ENCODE results near the gene MIER2.

The MIER2 gene

GRCh38 chr19:378706-379105, 34.1 kb upstream of the MIER2 start:
- DNase-seq (ENCODE audit: low spot score) = no peak

- DNase-seq (ENCODE audit: low spot score) = no peak
These were observed 33.4 kb upstream of the MIER2 start for GRCh38 chr19:377801-378581.

- no peak for DNase-seq (ENCODE audit: low spot score)
These were observed 31.5 kb upstream of the MIER2 start for GRCh38 chr19:376111-376470.

- no peak for DNase-seq (ENCODE audit: low spot score)
These were observed 31.0 kb upstream of the MIER2 start for GRCh38 chr19:375395-376110.

- DNase-seq (ENCODE audit: low spot score) = no peak
These were observed 30.3 kb upstream of the MIER2 start for GRCh38 chr19:374886-375235.

- no peak for DNase-seq (ENCODE audit: low spot score)
These were observed 29.7 kb upstream of the MIER2 start for GRCh38 chr19:374183-374885.

GRCh38 chr19:373391-374182, 29.0 kb upstream of the MIER2 start:
- no peak for DNase-seq (ENCODE audit: low spot score)

GRCh38 chr19:372306-372890, 27.8 kb upstream of the MIER2 start:
- no peak for DNase-seq (ENCODE audit: low spot score)

- DNase-seq (ENCODE audit: low spot score) = no peak
These were observed 27.0 kb upstream of the MIER2 start for GRCh38 chr19:371501-372168.

GRCh38 chr19:370641-371330, 26.2 kb upstream of the MIER2 start:
- peak; percentile 41 for DNase-seq (ENCODE audit: low spot score)

- peak; percentile 38 for DNase-seq (ENCODE audit: low spot score)
These were observed 25.3 kb upstream of the MIER2 start for GRCh38 chr19:369876-370275.

- no peak for DNase-seq (ENCODE audit: low spot score)
These were observed 24.7 kb upstream of the MIER2 start for GRCh38 chr19:369256-369655.

GRCh38 chr19:368630-369024, 24.0 kb upstream of the MIER2 start:
- no peak for DNase-seq (ENCODE audit: low spot score)

GRCh38 chr19:367963-368629, 23.5 kb upstream of the MIER2 start:
- no peak for DNase-seq (ENCODE audit: low spot score)

GRCh38 chr19:367561-367960, 23.0 kb upstream of the MIER2 start:
- no peak for DNase-seq (ENCODE audit: low spot score)

GRCh38 chr19:366951-367350, 22.4 kb upstream of the MIER2 start:
- DNase-seq (ENCODE audit: low spot score) = no peak

GRCh38 chr19:366205-366783, 21.7 kb upstream of the MIER2 start:
- no peak for DNase-seq (ENCODE audit: low spot score)

- no peak for DNase-seq (ENCODE audit: low spot score)
These were observed 20.1 kb upstream of the MIER2 start for GRCh38 chr19:364496-365287.

- DNase-seq (ENCODE audit: low spot score) = no peak
These were observed 18.1 kb upstream of the MIER2 start for GRCh38 chr19:362683-363082.
